GM18505 (cell line): ENCODE measurements around the gene LAMA5.

Experiments
- ATAC-seq: cut with Tn5 transposase; IDR thresholded peaks from one replicate; pipeline ENCODE4 v1.9.1; 2021; ENCODE audit not compliant: unreplicated experiment
- POLR2A ChIP-seq: IDR thresholded peaks from 4 replicates; pipeline ENCODE4 v1.6.1; 2011; ENCODE audit warnings: borderline replicate concordance; ENCODE audit not compliant: insufficient read depth, insufficient read length; ENCODE audit errors: extremely low read depth

The LAMA5 gene

DNA sequence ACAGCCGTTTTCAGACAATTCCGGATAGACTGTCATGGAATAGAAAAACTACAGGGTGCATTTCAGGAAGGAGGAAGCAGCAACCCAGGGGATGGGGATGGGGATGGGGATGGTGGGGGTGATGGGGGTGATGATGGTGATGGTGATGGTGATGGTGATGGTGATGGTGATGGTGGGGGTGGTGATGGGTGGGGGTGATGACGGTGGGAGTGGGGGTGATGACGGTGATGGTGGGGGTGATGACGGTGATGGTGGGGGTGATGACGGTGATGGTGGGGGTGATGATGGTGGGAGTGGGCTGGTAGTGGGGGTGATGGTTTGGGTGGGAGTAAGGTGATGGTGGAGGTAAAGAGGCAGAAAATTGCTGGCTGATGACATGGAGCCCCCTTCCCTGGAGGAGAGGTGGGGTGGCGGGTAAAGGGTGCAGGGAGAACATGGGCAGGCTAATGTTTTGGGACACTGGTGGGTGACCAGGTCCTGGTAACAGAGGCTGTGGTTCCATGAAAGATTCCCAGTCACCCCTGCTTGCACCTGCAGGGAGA is 17.5 kb downstream of the LAMA5 start:
- TF ChIP-seq POLR2A: no peak
- no peak for ATAC-seq

DNA sequence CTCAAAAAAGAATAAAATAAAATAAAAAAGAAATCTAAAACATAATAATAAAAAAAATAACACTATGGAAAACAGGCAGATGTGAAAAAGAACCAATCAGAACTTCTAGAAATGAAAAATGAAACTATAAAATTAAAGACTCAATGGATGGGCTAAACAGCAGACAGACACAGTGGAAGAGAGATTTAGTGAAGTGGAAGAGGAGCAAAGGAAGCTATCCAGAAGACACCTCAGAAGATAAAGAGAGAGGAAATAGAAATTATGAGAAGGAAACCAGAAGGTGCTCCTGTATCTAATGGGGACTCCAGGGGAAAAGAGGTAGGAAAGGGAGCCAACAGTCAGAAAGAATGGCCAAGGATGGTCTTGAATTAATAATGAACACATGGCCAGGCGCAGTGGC is 18.5 kb downstream of the LAMA5 start:
- ATAC-seq: no peak

DNA sequence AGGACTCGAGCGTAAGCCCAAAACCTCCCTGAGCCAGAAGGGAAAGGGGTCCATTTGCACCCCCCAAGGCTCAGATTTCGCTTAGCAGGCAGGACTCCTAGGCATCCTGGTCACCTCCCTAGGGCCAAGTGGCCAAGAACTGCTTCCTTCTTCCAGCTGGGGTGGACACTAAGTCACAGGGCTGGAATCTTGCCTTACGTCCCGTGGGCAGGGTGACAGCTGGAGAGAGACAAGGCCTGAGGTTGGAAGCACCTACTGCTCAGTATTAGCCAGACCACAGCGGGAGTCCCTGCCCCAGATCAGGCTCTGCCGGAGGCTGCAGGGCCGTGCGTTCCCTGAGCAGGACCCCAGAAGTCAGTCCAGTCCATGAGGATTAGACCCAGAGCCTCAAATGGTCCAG is 19.7 kb downstream of the LAMA5 start:
- TF ChIP-seq POLR2A: no peak
- no peak for ATAC-seq

More for the DNA sequence above, 18.5 kb downstream of the LAMA5 start:
- no peak for TF ChIP-seq POLR2A

DNA sequence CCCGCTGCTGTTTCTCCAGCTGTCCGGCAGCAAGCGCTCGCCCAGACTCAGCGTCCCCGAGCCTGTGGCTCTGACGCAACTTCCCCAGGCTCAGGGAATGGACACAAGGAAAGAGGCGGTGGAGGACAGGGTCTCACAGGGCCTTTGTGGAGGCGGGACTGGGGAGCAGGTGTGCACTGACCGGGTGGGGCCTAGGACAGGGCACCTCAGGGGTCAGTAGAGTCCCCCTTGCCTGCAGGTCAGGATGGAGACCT is 20.0 kb downstream of the LAMA5 start:
- no peak for ATAC-seq
- TF ChIP-seq POLR2A: no peak

DNA sequence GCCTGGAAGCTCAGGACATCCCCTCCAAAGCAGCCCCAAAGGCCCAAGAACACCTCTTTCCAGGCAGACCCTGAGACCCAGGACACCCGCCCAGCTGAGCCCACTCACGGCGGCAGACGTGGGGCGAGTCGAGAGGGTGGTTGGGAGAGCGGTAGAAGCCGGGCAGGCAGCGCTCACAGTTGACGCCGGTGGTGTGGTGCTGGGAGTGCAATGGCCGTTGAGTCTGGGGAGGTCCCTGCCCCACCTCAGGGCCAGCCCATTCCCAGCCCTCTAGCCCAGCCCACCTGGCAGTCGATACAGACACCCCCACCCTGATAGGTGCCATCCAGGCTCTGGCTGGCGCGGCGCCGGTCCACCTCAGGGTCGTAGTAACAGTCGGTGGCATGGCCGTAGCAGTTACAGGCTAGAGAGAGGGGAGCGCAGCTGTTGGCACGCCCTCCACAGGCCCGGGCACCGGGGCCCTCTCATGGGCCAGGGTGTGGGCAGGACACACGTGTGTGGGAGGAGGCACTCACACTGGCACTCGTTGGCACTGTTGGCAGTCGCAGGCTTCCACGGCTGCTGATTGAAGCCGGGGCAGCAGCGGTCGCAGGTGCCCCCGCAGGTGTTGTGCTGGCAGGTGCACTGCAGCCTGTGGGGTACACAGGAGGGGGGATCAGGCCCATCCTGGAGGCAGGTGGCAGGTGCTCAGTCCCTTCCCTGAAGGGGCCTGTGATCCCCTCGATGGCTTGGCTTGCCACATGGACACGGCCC is 20.5 kb downstream of the LAMA5 start:
- ATAC-seq: no peak
- no peak for TF ChIP-seq POLR2A

DNA sequence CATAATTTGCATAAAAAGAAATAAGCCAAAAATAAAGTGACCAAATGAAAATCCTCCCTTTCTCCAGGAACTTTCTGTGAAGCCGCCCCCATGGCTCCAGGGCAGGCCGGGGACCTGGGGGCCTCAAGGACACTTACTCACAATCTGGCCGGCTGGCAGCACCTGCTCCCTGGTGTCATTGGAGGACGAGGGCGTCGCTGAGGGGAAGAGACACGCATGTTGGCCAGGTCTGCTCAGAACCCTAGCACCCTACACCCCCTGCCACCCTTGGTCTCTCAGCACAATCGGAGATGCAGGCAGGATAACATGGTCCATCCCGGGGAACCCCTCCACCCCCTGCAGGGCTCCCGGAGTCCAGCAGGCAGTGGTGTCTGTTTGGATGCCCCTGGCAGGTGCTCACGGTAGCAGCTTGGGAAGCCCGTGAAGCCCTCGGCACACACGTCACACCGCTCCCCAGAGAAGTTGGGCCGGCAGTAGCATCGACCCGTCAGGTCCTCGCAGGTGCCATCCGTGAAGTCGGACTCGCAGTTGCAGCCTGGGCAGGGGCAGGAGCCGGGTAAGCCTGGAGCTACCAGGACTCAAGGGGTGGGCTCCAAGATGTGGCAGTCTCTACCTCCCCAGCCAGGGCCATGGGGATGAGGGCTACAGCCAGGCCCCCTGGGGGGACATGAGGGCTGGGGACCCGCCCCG is 21.3 kb downstream of the LAMA5 start:
- no peak for TF ChIP-seq POLR2A
- ATAC-seq: no peak

DNA sequence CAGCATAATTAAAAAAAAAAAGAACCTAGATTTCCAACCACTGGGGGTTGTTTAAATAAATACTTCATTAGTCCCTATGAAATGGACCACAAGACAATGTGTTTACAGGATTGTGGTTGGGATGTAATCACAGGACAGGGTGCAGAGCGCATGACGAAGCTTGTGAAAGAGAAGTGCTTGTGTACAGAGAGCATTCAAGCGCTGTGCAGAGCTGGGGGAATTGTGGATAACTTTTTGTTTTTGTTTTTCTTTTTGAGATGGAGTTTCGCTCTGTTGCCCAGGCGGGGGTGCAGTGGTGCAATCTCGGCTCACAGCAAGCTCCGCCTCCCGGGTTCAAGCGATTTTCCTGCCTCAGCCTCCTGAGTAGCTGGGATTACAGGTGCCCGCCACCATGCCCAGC is 22.3 kb downstream of the LAMA5 start:
- TF ChIP-seq POLR2A: no peak
- no peak for ATAC-seq

DNA sequence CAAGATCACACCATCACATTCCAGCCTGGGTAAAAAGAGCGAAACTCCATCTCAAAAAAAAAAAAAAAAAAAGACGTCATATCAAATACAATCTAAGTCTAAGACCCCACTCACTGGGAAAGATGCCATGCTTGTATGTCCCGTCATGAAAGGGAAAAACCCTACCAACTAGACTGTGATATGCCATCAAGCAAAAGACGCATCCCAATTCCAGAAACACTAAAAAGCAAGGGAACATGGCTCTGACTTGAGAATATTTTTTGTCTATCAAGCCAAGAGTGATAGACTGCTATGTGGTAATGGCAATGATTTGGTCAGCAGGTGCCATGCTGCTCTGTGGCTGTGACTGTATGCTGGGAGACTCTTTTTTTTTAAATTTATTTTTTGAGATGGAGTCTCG is 23.0 kb downstream of the LAMA5 start:
- no peak for ATAC-seq
- no peak for TF ChIP-seq POLR2A

DNA sequence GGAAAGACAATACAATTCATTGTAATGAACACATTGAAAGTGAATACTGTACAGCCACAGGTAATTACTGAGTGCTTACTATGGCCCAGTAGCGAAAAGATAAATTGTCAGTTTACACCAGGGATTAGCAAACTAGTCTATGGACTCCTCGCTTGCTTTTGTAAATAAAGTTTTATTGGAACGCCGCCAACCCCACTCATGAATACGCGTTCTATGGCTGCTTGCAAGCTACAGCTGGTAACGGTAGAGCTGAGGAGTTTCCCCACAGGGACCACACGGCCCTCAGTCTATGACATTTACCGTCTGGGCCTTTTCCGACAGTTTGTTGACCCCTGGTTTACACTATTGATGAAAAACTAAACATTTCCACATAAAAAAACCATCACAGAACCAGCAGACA is 24.2 kb downstream of the LAMA5 start:
- no peak for ATAC-seq
- no peak for TF ChIP-seq POLR2A

DNA sequence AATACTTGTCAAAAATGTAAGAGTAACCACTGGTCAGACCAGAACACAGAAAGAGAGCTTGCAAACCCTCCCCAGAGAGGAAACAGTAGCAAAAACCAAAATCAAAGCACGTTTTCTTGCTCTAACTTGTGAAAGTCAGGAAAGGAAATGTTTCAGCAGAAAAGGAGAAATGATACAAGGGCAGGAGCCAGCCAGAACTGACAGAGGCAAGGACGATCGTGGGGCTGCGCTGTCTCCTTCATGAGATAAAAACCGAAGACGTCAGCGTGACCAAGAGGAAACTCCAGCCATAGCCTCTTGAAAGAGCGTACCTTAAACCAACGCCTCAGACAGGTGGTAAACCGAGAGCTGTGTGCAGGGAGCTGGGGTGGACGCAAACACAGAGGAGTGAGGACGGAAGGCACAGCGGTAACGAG is 27.5 kb downstream of the LAMA5 start:
- ATAC-seq: peak; percentile 56

DNA sequence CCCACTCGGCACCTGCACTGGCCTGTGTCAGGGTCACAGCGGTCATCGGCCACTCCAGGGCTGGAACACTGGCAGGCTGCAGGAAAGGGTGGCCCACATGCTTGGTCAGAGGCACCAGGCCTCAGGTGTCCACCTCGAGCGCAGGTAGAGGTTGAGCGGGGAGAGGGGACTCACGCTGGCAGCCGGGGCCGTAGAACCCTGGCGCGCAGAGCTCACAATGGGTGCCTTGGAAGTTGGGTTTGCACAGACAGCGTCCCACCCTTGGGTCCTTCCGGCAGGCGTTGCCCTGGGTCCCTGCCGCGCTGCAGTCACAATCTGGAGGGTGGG is 28.9 kb downstream of the LAMA5 start:
- ATAC-seq: no peak

More for the DNA sequence above, 27.5 kb downstream of the LAMA5 start:
- TF ChIP-seq POLR2A: peak; percentile 59

DNA sequence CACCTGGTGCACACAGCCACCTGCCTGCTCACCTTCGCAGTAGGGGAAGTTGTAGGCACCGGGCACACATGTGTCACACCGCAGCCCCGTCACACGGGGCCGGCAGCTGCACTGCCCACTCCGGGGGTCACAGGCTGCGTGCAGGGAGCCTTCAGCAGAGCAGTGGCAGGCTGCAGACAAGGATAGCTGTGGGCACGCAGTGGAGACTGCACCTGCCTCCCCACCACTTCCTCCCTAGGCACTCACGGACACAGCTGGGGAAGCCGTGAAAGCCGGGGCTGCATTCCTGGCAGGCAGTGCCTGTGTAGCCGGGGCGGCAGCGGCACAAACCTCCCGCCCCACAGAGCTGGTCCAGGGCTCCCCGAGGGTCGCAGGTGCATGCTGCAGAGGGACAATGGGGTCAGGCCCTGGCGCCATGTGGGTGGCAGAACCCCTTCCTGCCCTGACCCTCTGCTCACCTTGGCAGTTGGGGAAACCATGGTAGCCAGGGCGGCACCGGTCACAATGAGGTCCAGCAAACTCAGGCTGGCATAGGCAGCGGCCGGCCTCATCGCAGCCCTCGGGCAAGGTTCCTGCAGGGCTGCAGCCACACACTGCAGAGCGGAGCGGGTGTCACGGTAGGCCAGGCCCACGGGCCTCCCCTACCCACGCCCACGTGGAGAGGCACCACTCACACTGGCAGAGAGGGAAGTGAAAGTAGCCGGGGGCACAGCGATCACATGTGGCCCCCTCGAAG is 29.4 kb downstream of the LAMA5 start:
- no peak for ATAC-seq
- no peak for TF ChIP-seq POLR2A

More for the DNA sequence above, 28.9 kb downstream of the LAMA5 start:
- no peak for TF ChIP-seq POLR2A

DNA sequence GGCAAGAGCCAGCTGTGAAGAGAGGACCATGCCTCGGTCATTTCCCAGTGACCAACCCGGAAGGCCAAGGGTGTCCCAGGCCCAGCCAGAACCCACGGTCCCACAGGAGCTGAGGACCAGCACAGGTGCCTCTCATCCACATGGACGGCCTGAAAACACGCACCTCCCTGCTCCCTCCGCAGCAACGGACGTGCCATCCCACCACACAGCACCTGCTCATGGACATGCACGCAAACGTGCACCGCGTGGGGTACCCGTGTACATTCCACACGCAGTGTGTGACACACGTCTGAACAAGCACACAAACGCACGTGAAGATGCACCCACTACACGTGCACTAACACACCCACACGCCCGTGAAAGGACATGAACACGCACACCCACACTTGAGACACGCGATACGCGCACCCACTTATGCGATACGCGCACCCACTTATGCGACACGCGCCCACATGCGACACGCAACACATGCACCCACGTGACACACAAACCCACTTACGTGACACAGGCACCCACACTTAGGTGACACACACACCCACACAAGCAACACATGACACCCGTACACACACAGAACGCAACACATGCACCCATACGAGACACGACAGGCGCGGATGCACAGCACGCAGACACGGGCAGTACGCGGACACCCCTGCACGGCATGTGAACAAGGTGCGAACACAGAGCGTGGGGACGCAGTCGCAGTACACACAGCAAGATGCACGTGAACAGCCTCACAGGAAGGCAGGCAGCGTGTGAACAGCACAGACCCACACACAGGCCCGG is 30.1 kb downstream of the LAMA5 start:
- TF ChIP-seq POLR2A: no peak
- no peak for ATAC-seq
